Breast epithelium (tissue), 3 donors: ENCODE results near the gene GRPEL1.

Source experiments
- CTCF ChIP-seq, 3 donors: fragments of 450-650 bp; IDR thresholded peaks; one replicate each; pipeline ENCODE4 v1.5.1; 2016 to 2017; ENCODE audit warnings: antibody characterized with exemption in 3 of 3, mild to moderate bottlenecking in 3 of 3, moderate library complexity in 3 of 3
- POLR2A ChIP-seq: fragments of 450-650 bp; IDR thresholded peaks from one replicate; pipeline ENCODE4 v1.6.1; 2016; ENCODE audit warnings: antibody characterized with exemption, mild to moderate bottlenecking, moderate library complexity
- POLR2AphosphoS5 ChIP-seq, 3 donors: sonication (generic); formaldehyde crosslinking; IDR thresholded peaks; one replicate each; pipeline ENCODE4 v1.6.1; 2017; ENCODE audit warnings: antibody characterized with exemption in 3 of 3

- TF ChIP-seq CTCF (IDR thresholded peaks at IDR 0.05) (no peak), POLR2A (no peak), POLR2AphosphoS5 (IDR thresholded peaks at IDR 0.05) (no peak)
Observed at GRCh38 chr4:7041246-7041645, 26.6 kb downstream of the GRPEL1 start.
